GM23338 (cell line): ENCODE measurements around the gene OR4D1. TPM values are rescaled to one million over a fixed set of nuclear protein-coding genes. Genes with fewer than 3 reads are reported as not detected.

Experiments used
- ATAC-seq: fragments of 200-7000 bp; cut with Tn5 transposase; 3 replicates; pipeline ENCODE4 v1.9.1; 2020
- DNase-seq: peaks from one replicate; pipeline ENCODE4 v3.0.0-alpha.2; 2015; ENCODE audit warnings: low spot score
- H2AFZ ChIP-seq: fragments of 200-600 bp; sonication (generic); 2 replicates; pipeline ENCODE4 v1.8.0; 2016; ENCODE audit warnings: antibody characterized with exemption, mild to moderate bottlenecking, moderate library complexity
- H3F3A ChIP-seq: fragments of 200-600 bp; sonication (generic); replicated peaks from 2 replicates; pipeline ENCODE4 v1.8.0; 2017; ENCODE audit warnings: antibody characterized with exemption, mixed run types, low read depth
- H3K27ac ChIP-seq: fragments of 200-600 bp; sonication (generic); 2 replicates; pipeline ENCODE4 v1.6.1; 2016; ENCODE audit warnings: low read depth
- H3K27me3 ChIP-seq: fragments of 200-600 bp; sonication (generic); 2 replicates; pipeline ENCODE4 v1.8.0; 2016; ENCODE audit warnings: mild to moderate bottlenecking, mixed run types, moderate library complexity; ENCODE audit not compliant: insufficient read depth
- H3K36me3 ChIP-seq: fragments of 200-600 bp; sonication (generic); 2 replicates; pipeline ENCODE4 v1.8.0; 2016; ENCODE audit warnings: mild to moderate bottlenecking; ENCODE audit not compliant: insufficient read depth
- H3K4me1 ChIP-seq: fragments of 200-600 bp; sonication (generic); 2 replicates; pipeline ENCODE4 v1.8.0; 2016; ENCODE audit warnings: mild to moderate bottlenecking, moderate library complexity; ENCODE audit not compliant: insufficient read depth
- H3K4me2 ChIP-seq: fragments of 200-600 bp; sonication (generic); 2 replicates; pipeline ENCODE4 v1.7.1; 2017; ENCODE audit warnings: mixed run types
- H3K4me3 ChIP-seq: fragments of 200-600 bp; sonication (generic); 2 replicates; pipeline ENCODE4 v1.6.1; 2016; ENCODE audit warnings: mixed run types
- H3K79me2 ChIP-seq: fragments of 200-600 bp; sonication (generic); replicated peaks from 2 replicates; pipeline ENCODE4 v1.8.0; 2017; ENCODE audit warnings: mild to moderate bottlenecking; ENCODE audit not compliant: insufficient read depth
- H3K9me2 ChIP-seq: fragments of 200-600 bp; sonication (generic); 2 replicates; pipeline ENCODE4 v1.8.0; 2017; ENCODE audit not compliant: insufficient read depth
- H4K20me1 ChIP-seq: fragments of 200-600 bp; sonication (generic); replicated peaks from 2 replicates; pipeline ENCODE4 v1.8.0; 2017; ENCODE audit warnings: mild to moderate bottlenecking; ENCODE audit not compliant: insufficient read depth
- H3K27ac Mint-ChIP-seq: 2 replicates; pipeline ENCODE4 v1.8.0; 2020; ENCODE audit warnings: inconsistent platforms, mild to moderate bottlenecking, moderate library complexity, mixed read lengths
- H3K27me3 Mint-ChIP-seq: 3 replicates; pipeline ENCODE4 v1.8.0; 2022; ENCODE audit warnings: low read depth, mild to moderate bottlenecking, moderate library complexity, mixed read lengths, inconsistent platforms; ENCODE audit not compliant: insufficient read depth, poor library complexity
- H3K36me3 Mint-ChIP-seq: 3 replicates; pipeline ENCODE4 v1.8.0; 2021; ENCODE audit warnings: low read depth, mild to moderate bottlenecking, inconsistent platforms, moderate library complexity, mixed read lengths
- H3K4me1 Mint-ChIP-seq: 3 replicates; pipeline ENCODE4 v1.8.0; 2020; ENCODE audit warnings: mild to moderate bottlenecking, inconsistent platforms, mixed read lengths
- H3K4me3 Mint-ChIP-seq: 3 replicates; pipeline ENCODE4 v1.8.0; 2021; ENCODE audit warnings: moderate library complexity, mild to moderate bottlenecking, inconsistent platforms, mixed read lengths
- H3K9me3 Mint-ChIP-seq: 3 replicates; pipeline ENCODE4 v1.8.0; 2020; ENCODE audit warnings: moderate library complexity, mild to moderate bottlenecking, inconsistent platforms, mixed read lengths
- CREB1 ChIP-seq: fragments of 250-450 bp; sonication (Bioruptor Pico); IDR thresholded peaks from 2 replicates; pipeline ENCODE4 v1.5.0; 2020; ENCODE audit warnings: low read depth, mild to moderate bottlenecking, moderate library complexity
- ETS1 ChIP-seq: IDR thresholded peaks from 2 replicates; pipeline ENCODE4 v1.6.1; 2016; ENCODE audit warnings: antibody characterized with exemption
- EZH2 ChIP-seq: fragments of 200-600 bp; sonication (generic); IDR thresholded peaks from one replicate; pipeline ENCODE4 v1.8.0; 2017; ENCODE audit warnings: antibody characterized with exemption, mild to moderate bottlenecking, low read depth; ENCODE audit not compliant: unreplicated experiment
- EZH2phosphoT487 ChIP-seq: fragments of 200-600 bp; sonication (generic); IDR thresholded peaks from one replicate; pipeline ENCODE4 v1.8.1; 2018; ENCODE audit warnings: antibody characterized with exemption; ENCODE audit not compliant: unreplicated experiment
- JUNB ChIP-seq: IDR thresholded peaks from one replicate; pipeline ENCODE4 v1.6.1; 2016; ENCODE audit warnings: antibody characterized with exemption; ENCODE audit not compliant: unreplicated experiment
- NANOG ChIP-seq: IDR thresholded peaks from 2 replicates; pipeline ENCODE4 v1.6.1; 2016; ENCODE audit warnings: antibody characterized with exemption, borderline replicate concordance
- POLR2AphosphoS5 ChIP-seq: IDR thresholded peaks from 2 replicates; pipeline ENCODE4 v1.6.1; 2016; ENCODE audit warnings: antibody characterized with exemption, low read depth
- REST ChIP-seq: IDR thresholded peaks from one replicate; pipeline ENCODE4 v1.6.1; 2018; ENCODE audit warnings: antibody characterized with exemption; ENCODE audit not compliant: unreplicated experiment
- STAT1 ChIP-seq: IDR thresholded peaks from one replicate; pipeline ENCODE4 v1.6.1; 2016; ENCODE audit warnings: antibody characterized with exemption; ENCODE audit not compliant: unreplicated experiment
- ZNF114 ChIP-seq: fragments of 250-450 bp; sonication (Bioruptor Pico); IDR thresholded peaks from 2 replicates; pipeline ENCODE4 v1.5.0; 2020; ENCODE audit warnings: mild to moderate bottlenecking, moderate library complexity
- polyA plus RNA-seq: library from polyadenylated mRNA; unstranded; fragments of >200 nt; fragmentation: Nextera tagmentation; extraction: Ambion mirVana; gene quantifications from 2 replicates; pipeline ENCODE4 v1.2.1, GENCODE V29; 2016
- total RNA-seq: library from RNA; depleted of rRNA; stranded (reverse); fragments of >200 nt; shearing (Covaris generic); gene quantifications from 2 replicates; pipeline ENCODE4 v1.2.3, GENCODE V29; 2014
- TF ChIP-seq, protein P1 (sequence below), 2 experiments: fragments of 200-600 bp in 1 of 2; sonication (generic) in 1 of 2; conservative IDR thresholded peaks; 2 replicates each; pipeline versions ENCODE4 v1.5.1 to v1.6.1; 2016 to 2017; ENCODE audit warnings: antibody characterized with exemption in 2 of 2, low read depth in 2 of 2, mild to moderate bottlenecking in 2 of 2, moderate library complexity in 1 of 2

Gene OR4D1
- total and polyA plus RNA-seq, 2 experiments from 2014 or later = 0.10 to 0.50 TPM

DNA sequence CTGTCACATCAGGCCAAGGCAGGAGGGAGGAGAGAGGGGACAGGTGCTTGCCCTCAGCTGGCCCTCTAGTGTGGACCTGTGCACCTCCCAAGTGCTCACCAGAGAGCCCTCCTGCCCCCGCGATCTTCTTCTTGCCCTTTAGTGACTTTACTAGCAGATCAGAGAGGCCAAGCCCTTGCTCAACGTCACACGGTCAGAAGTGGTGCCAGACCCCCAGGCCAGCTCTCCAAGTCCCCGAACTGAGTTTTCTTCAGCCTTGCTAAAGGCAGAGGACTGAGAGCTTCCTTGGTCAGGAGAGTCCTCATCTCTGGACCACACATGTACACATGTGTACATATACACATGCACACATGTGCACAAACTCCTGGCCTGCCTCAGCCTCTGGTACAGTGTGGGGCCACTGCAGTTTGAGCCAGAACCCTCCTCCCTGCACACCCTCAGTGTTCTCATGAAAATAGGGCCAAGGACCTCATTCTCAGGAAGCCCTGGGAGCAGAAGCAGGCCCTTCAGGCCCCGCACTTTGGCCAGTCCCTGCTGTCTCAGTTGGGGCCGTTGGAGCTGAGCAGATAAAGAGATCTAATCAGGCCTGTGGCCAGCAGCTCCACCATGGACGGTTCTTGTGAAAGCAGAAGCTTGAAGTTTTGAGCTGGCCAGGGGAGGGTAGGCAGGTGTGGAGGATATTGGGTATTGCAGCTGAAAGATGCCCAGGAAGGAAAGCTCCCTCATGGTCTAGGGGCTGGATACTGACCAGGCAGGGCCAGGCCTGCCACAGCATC lies 37.0 kb downstream of the OR4D1 start:
- Mint-ChIP-seq H3K9me3 (no peaks in the 10 kb centered on the region), H3K4me1 (peaks cover 8% of the 10 kb centered on the region; the same call in 2 of the 3 replicates), H3K36me3 (no peaks in the 10 kb centered on the region), H3K4me3 (no peak overlapping the region), H3K27ac (peak overlapping the region; percentile 38; the same call in 1 of the 2 replicates), H3K27me3 (peaks cover 2% of the 10 kb centered on the region)
- no peak for TF ChIP-seq NANOG
- TF ChIP-seq CREB1 (CRISPR knock-in tag) = no peak
- no peaks in the 10 kb centered on the region for H3K9me2 ChIP-seq
- no peaks in the 10 kb centered on the region for H3K79me2 ChIP-seq
- H3K36me3 ChIP-seq = no peaks in the 10 kb centered on the region
- H3K27ac ChIP-seq = no peak overlapping the region
- DNase-seq (no peak), ATAC-seq (no peak)
- no peaks in the 10 kb centered on the region for H4K20me1 ChIP-seq
- no peaks in the 10 kb centered on the region for H3F3A ChIP-seq
- no peaks in the 10 kb centered on the region for H3K27me3 ChIP-seq
- no peak overlapping the region for H3K4me3 ChIP-seq
- H3K4me2 ChIP-seq = no peak overlapping the region
- H2AFZ ChIP-seq = no peak overlapping the region
- no peaks in the 10 kb centered on the region for H3K4me1 ChIP-seq

DNA sequence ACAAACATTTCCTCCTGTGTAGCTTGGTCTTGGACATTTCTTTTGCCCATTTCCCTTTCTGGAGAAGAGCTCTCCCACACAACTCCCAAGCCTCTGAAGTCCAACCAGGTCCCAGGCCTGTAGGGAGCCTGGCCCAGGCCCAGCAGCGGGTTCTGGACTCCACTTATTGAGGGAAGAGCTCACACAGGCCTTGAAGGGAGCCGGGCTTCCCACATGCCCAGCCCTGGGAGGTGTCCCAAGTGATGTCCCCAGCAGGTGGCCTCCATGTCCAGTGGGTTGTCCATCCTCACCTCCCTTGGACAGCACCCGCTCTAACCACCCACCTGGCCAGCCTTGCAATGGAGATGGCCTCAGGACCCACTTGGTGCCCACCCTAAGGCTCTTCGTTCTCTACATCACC lies 38.4 kb downstream of the OR4D1 start:
- no peaks in the 10 kb centered on the region for H3K79me2 ChIP-seq
- peaks cover 8% of the 10 kb centered on the region; the same call in 2 of the 3 replicates for H3K4me1 Mint-ChIP-seq
- no peaks in the 10 kb centered on the region for H3K36me3 ChIP-seq
- no peak overlapping the region for H2AFZ ChIP-seq
- H3K27me3 ChIP-seq = no peaks in the 10 kb centered on the region
- H3K4me3 Mint-ChIP-seq = no peak overlapping the region
- TF ChIP-seq, protein P1, sequence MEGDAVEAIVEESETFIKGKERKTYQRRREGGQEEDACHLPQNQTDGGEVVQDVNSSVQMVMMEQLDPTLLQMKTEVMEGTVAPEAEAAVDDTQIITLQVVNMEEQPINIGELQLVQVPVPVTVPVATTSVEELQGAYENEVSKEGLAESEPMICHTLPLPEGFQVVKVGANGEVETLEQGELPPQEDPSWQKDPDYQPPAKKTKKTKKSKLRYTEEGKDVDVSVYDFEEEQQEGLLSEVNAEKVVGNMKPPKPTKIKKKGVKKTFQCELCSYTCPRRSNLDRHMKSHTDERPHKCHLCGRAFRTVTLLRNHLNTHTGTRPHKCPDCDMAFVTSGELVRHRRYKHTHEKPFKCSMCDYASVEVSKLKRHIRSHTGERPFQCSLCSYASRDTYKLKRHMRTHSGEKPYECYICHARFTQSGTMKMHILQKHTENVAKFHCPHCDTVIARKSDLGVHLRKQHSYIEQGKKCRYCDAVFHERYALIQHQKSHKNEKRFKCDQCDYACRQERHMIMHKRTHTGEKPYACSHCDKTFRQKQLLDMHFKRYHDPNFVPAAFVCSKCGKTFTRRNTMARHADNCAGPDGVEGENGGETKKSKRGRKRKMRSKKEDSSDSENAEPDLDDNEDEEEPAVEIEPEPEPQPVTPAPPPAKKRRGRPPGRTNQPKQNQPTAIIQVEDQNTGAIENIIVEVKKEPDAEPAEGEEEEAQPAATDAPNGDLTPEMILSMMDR (conservative IDR thresholded peaks at IDR 0.05; ENCODE audit: low read depth in 2 of 2) = no peak
- TF ChIP-seq STAT1 (no peak), JUNB (no peak)
- ATAC-seq = no peak
- no peak overlapping the region for H3K27ac Mint-ChIP-seq
- no peaks in the 10 kb centered on the region for H3K4me1 ChIP-seq
- no peaks in the 10 kb centered on the region for H3K36me3 Mint-ChIP-seq
- H3K4me2 ChIP-seq = no peak overlapping the region
- no peak for DNase-seq
- H3K9me2 ChIP-seq = no peaks in the 10 kb centered on the region
- H3K27me3 Mint-ChIP-seq = peaks cover 9% of the 10 kb centered on the region
- H3K9me3 Mint-ChIP-seq = no peaks in the 10 kb centered on the region
- H4K20me1 ChIP-seq = no peaks in the 10 kb centered on the region
- H3K27ac ChIP-seq = no peak overlapping the region
- no peak overlapping the region for H3K4me3 ChIP-seq
- H3F3A ChIP-seq = no peaks in the 10 kb centered on the region

- no peak for ATAC-seq
- no peaks in the 10 kb centered on the region for H3K36me3 ChIP-seq
- H3K4me3 ChIP-seq = no peak overlapping the region
- H3K9me2 ChIP-seq = no peaks in the 10 kb centered on the region
- no peak overlapping the region for H3K27ac ChIP-seq
- no peak for DNase-seq
- Mint-ChIP-seq H3K27me3 (peaks cover 10% of the 10 kb centered on the region), H3K36me3 (no peaks in the 10 kb centered on the region), H3K4me3 (no peak overlapping the region), H3K4me1 (peaks cover 8% of the 10 kb centered on the region; the same call in 2 of the 3 replicates), H3K27ac (no peak overlapping the region), H3K9me3 (no peaks in the 10 kb centered on the region)
- H3K79me2 ChIP-seq = no peaks in the 10 kb centered on the region
- H3K4me2 ChIP-seq = no peak overlapping the region
- no peaks in the 10 kb centered on the region for H3F3A ChIP-seq
- H4K20me1 ChIP-seq = no peaks in the 10 kb centered on the region
- H3K27me3 ChIP-seq = no peaks in the 10 kb centered on the region
- H3K4me1 ChIP-seq = no peaks in the 10 kb centered on the region
- no peak overlapping the region for H2AFZ ChIP-seq
- no peak for TF ChIP-seq POLR2AphosphoS5
- no peak for TF ChIP-seq ETS1
- TF ChIP-seq CREB1 (CRISPR knock-in tag) = no peak
- TF ChIP-seq EZH2 = no peak
- TF ChIP-seq ZNF114 (CRISPR knock-in tag) = no peak
- no peak for TF ChIP-seq NANOG
- no peak for TF ChIP-seq REST
- TF ChIP-seq JUNB = no peak
- no peak for TF ChIP-seq EZH2phosphoT487
These were observed 38.9 kb downstream of the OR4D1 start for GRCh38 chr17:58187063-58187462.
